Omental fat pad (tissue), 4 donors: Measurements from ENCODE around the gene BBLN. TPM values are rescaled to one million over a fixed set of nuclear protein-coding genes. Genes with fewer than 3 reads are reported as not detected.

Source experiments
- ATAC-seq: fragments of 150-250 bp; one replicate; pipeline ENCODE4 v1.9.1; 2016; ENCODE audit warnings: mild to moderate bottlenecking, moderate library complexity; ENCODE audit not compliant: low FRiP score
- DNase-seq: peaks from one replicate; pipeline ENCODE4 v3.0.0-alpha.2; 2019; ENCODE audit warnings: low spot score
- total RNA-seq, 4 donors: library from RNA; depleted of rRNA; stranded (reverse); fragments of >200 nt; gene quantifications; one replicate each; pipeline ENCODE4 v1.1.0, GENCODE V29; 2016
- TF ChIP-seq, protein P1 (sequence below), 3 donors: fragments of 450-650 bp; IDR thresholded peaks; one replicate each; pipeline ENCODE4 v1.5.1; 2016 to 2017; ENCODE audit warnings: antibody characterized with exemption in 3 of 3, mild to moderate bottlenecking in 3 of 3, moderate library complexity in 2 of 3

The BBLN gene
- total RNA-seq, 4 donors from 2014 or later = 117 to 174 (median 138) TPM

- ATAC-seq = no peak
These were observed 9.4 kb downstream of the BBLN start for GRCh38 chr9:128169492-128169891.

DNA sequence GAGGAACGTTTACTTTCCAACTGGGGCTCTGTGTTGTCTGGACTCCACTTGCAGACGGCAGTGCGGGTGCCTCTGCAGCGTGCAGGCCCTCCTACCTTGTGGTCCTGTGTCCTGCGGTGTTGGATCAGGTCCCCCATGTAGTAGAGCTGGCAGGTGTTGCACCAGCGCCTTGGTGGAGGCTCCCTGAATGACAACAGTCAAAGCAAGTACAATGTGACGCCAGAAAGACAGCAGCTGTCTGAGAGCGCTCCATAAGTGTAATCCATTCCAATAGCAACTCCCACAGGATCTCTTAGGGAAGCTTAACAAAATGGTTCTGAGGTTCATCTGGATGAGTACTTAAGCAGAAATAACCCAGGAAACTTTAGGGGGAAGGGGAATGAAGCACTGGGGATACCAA lies 9.9 kb downstream of the BBLN start:
- ATAC-seq = no peak
- DNase-seq = no peak
- TF ChIP-seq, protein P1, sequence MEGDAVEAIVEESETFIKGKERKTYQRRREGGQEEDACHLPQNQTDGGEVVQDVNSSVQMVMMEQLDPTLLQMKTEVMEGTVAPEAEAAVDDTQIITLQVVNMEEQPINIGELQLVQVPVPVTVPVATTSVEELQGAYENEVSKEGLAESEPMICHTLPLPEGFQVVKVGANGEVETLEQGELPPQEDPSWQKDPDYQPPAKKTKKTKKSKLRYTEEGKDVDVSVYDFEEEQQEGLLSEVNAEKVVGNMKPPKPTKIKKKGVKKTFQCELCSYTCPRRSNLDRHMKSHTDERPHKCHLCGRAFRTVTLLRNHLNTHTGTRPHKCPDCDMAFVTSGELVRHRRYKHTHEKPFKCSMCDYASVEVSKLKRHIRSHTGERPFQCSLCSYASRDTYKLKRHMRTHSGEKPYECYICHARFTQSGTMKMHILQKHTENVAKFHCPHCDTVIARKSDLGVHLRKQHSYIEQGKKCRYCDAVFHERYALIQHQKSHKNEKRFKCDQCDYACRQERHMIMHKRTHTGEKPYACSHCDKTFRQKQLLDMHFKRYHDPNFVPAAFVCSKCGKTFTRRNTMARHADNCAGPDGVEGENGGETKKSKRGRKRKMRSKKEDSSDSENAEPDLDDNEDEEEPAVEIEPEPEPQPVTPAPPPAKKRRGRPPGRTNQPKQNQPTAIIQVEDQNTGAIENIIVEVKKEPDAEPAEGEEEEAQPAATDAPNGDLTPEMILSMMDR (IDR thresholded peaks at IDR 0.05) = no peak

More at GRCh38 chr9:128169492-128169891, 9.4 kb downstream of the BBLN start:
- no peak for DNase-seq
- TF ChIP-seq, protein P1 (IDR thresholded peaks at IDR 0.05) = no peak

DNA sequence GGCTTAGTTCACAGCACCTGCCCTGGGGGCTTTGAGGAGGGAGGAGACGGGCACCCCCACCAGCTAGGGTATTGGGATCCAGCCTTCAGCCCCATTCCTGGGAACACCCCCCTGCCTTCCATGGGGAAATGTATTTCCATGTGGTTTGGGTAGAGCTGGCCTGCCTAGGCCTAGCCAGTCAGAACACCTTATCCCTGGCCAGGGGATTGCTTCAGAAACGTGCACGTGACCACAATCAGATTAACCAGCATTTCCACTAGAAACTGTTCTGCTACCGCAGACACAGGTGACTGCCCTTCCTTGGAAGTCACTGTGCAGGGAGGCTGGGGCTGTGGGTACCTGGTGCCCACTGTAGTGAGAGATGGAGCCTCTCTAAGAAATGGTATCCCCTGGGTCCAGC lies 14.0 kb downstream of the BBLN start:
- ATAC-seq = no peak
- DNase-seq = no peak
- TF ChIP-seq, protein P1 (IDR thresholded peaks at IDR 0.05) = no peak

DNA sequence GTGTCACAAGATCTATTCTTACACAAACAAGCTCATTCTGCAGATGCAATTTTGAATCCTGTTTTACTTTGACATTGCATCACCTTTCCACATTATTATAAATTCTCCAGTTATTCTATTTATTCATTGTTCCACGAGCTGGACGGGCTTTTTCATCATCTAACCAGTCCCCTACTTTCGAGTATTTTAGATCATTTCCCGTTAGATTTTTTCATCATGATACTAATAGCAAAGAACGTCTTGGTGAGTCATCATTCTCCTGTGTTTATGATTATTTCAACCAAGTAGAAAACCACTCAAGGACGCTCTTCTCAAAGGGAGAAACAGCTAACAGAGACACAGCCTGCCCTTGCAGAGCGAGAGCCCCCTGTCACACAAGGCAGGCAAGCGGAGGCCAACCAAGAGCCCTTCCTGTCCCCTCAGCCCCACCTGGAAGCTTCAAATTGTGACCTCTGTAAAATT lies 15.1 kb downstream of the BBLN start:
- ATAC-seq = no peak
- TF ChIP-seq, protein P1 (IDR thresholded peaks at IDR 0.05) = no peak
- no peak for DNase-seq

DNA sequence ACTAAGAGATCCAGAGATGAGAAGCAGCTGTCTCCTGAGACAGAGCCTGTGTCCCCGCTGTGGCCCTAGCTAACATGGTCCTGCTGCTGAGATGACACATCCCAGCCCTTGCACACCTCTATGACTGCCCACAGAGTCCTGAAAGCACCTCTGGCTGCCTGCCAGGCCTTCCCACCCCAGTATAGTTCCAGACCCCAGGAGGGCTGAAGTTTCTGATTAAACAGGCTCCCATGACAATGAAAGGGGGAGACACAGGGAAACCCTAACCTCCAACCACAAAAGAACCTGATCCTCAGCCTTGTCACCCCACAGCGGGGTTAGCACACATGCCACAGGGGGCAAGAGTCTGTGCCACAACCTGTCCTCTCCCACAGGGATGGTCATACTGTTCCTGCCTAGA lies 15.7 kb downstream of the BBLN start:
- TF ChIP-seq, protein P1 (IDR thresholded peaks at IDR 0.05) = no peak
- no peak for ATAC-seq

DNA sequence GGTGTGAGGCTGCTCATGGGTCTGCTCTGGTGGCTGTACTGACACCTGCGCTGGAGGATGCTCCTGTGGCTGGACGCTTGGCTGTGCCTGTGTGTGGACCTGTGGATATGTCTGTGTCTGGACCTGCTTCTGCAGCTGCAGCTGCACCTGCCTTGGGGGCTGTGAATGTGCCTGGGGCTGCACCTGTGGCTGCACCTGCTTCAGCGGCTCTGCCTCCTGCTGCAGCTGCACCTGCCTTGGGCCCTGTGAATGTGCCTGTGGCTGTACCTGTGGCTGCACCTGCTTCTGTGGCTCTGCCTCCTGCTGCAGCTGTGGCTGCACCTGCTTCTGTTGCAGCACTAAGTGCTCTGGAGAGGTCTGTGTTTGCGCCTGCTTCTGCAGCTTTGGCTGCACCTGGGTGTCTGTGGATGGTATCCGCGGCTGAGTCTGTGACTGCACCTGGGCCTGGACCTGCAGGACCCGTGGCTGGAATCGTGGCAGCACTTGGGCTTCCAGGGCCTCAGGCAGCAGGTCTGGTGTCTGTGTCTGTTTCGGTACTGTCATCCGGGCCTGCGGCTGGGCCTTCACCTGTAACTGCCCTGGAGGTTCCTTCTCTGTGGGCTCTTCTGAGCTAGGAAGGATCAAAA lies 18.9 kb downstream of the BBLN start:
- TF ChIP-seq, protein P1 (IDR thresholded peaks at IDR 0.05) = no peak
- no peak for DNase-seq
- no peak for ATAC-seq

More for the DNA sequence above, 15.7 kb downstream of the BBLN start:
- DNase-seq = no peak

- TF ChIP-seq, protein P1 (IDR thresholded peaks at IDR 0.05) = no peak
- ATAC-seq (no peak), DNase-seq (no peak)
These were observed 19.9 kb downstream of the BBLN start for GRCh38 chr9:128180001-128180400.
